ENCODE results near the gene TIE1.

The TIE1 gene

DNA sequence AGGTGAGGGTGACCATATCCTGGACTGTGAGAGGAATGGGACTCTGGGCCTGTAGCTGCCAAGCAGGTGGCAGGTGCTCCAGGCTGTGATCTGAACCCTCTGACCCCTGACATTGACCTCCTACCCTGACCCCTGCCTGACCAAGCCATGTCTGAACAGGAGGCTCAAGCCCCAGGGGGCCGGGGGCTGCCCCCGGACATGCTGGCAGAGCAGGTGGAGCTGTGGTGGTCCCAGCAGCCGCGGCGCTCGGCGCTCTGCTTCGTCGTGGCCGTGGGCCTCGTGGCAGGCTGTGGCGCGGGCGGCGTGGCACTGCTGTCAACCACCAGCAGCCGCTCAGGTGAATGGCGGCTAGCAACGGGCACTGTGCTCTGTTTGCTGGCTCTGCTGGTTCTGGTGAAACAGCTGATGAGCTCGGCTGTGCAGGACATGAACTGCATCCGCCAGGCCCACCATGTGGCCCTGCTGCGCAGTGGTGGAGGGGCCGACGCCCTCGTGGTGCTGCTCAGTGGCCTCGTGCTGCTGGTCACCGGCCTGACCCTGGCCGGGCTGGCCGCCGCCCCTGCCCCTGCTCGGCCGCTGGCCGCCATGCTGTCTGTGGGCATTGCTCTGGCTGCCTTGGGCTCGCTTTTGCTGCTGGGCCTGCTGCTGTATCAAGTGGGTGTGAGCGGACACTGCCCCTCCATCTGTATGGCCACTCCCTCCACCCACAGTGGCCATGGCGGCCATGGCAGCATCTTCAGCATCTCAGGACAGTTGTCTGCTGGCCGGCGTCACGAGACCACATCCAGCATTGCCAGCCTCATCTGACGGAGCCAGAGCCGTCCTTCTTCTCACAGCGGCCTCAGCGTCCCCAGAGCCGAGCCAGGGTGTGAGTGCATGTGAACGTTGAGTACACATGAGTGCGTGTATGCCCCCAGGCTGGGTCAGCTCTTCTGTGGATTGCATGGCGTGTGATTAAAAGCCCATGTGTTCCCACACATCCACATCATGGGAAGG, 27.9 kb upstream of the TIE1 start:
- Histone ChIP-seq H3K4me1 (peaks cover 11 to 41% (median 25%) of the 10 kb centered on the region in 10 experiments), H3K4me3 (no peak overlapping the region), H3K36me3 (no peaks in the 10 kb centered on the region; a peak in 1 of 22 replicates), H4K20me1 (no peaks in the 10 kb centered on the region), H3K27ac (peak overlapping the region in 9 of 11 experiments; percentile 76 to 92 (median 82); a peak in 14 of 22 replicates), H3K4me2 (peak overlapping the region in 7 of 11 experiments; percentile 73 to 88 (median 83); a peak in 10 of 22 replicates), H3K27me3 (no peaks in the 10 kb centered on the region), H3K9me3 (replicated peaks in 1 of 11) (peaks cover 0 to 10% (median 0%) of the 10 kb centered on the region in 11 experiments; a peak in 4 of 22 replicates), H3K9ac (no peak overlapping the region)
- TF ChIP-seq Cebpa-rat (IDR thresholded peaks at IDR 0.05): no peak

DNA sequence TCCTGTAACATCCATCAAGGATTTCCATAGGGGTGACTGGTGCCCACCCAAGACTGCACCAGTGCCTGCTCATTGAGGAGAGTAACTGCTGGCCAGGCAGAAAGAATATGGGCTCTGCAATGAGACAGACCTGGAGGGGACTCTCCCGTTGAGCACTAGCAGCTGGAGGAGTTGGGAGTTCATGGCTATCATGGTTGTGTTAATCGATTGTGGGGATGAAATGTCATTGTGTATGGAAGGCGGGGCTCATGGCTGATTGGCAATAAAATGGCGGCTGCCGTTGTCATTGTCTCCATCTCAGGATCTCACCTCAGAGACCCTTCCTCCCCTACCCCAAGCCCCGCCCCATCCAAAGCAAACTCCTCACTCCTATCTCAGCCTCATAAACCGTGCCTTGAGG, 27.1 kb upstream of the TIE1 start:
- peak overlapping the region in 10 of 11 experiments; percentile 47 to 88 (median 77); a peak in 18 of 22 replicates for H3K4me2 ChIP-seq
- no peaks in the 10 kb centered on the region for H3K27me3 ChIP-seq
- H4K20me1 ChIP-seq: no peaks in the 10 kb centered on the region
- H3K4me3 ChIP-seq: no peak overlapping the region
- TF ChIP-seq Cebpa-rat (IDR thresholded peaks at IDR 0.05): no peak
- no peaks in the 10 kb centered on the region; a peak in 1 of 22 replicates for H3K36me3 ChIP-seq
- H3K4me1 ChIP-seq: peaks cover 11 to 41% (median 25%) of the 10 kb centered on the region in 10 experiments
- peak overlapping the region in 7 of 11 experiments; percentile 26 to 71 (median 55); a peak in 6 of 22 replicates for H3K9ac ChIP-seq
- H3K9me3 ChIP-seq (replicated peaks in 1 of 11): peaks cover 0 to 10% (median 0%) of the 10 kb centered on the region in 11 experiments; a peak in 4 of 22 replicates
- peak overlapping the region in 10 of 11 experiments; percentile 64 to 92 (median 82); a peak in 19 of 22 replicates for H3K27ac ChIP-seq

DNA sequence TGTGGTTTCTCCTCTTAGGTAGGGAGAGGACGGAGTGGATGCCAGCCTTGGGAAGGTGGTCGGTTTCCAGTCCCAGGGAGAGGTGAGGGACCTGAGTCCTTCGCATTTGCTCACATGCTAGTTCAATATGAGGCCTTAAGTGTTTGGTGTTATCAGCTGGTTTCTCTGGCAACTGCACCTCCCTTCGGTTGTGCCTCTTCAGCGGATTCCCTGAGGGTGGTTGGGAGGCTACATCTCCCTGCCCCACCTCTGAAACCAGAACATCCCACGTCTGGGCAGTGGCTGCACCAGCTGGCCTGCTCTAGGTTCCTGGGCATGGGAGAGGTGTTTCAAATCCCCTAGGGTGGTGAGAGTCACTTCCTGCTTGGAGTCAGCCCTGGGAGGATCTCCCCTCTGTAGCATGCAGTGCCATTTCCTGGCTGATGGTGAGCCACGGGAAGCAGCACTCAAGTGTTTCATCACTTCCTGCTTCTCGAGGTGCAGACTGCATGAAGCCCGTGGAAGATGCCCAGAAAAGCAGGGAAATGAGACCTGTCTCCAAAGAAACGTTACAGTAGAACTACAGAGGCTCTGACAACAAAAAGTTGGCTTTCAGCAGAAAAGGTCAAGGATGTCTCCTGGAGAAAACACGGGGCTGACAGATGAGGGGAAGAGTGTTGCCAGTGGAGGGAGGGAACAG, 26.5 kb upstream of the TIE1 start:
- peak in 5 of 11 experiments; percentile 43 to 78 (median 49); a peak in 6 of 22 replicates for TF ChIP-seq Cebpa-rat (IDR thresholded peaks at IDR 0.05)
- H3K4me1 ChIP-seq: peaks cover 11 to 38% (median 25%) of the 10 kb centered on the region in 10 experiments
- peak overlapping the region in 9 of 11 experiments; percentile 28 to 74 (median 55); a peak in 15 of 22 replicates for H3K9ac ChIP-seq
- H3K4me3 ChIP-seq: peak overlapping the region in 1 of 10 experiments; percentile 33; a peak in 2 of 20 replicates
- H4K20me1 ChIP-seq: no peaks in the 10 kb centered on the region
- H3K36me3 ChIP-seq: no peaks in the 10 kb centered on the region; a peak in 1 of 22 replicates
- peak overlapping the region; percentile 36 to 92 (median 81); a peak in 20 of 22 replicates for H3K27ac ChIP-seq
- H3K27me3 ChIP-seq: no peaks in the 10 kb centered on the region
- H3K4me2 ChIP-seq: peak overlapping the region; percentile 47 to 88 (median 75)
- H3K9me3 ChIP-seq (replicated peaks in 1 of 11): peaks cover 0 to 10% (median 0%) of the 10 kb centered on the region in 11 experiments; a peak in 4 of 22 replicates

DNA sequence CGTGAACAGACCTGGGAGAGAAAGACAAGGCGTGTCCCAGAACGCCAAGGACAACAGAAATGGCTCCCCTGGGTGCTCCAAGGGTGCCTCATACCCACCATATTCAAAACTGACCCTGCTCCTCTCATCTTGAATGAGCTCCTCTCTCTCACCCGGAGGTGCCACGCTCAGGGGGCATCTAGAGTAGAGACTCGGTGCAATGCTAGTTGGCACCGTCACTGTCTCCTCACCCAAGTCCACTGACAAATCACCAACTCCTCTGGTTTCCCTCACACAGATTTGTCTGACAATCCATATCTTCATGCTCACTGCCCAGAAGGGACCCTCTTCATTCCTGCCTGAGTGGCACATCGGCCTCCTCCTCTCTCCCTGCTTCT, 26.0 kb upstream of the TIE1 start:
- H3K36me3 ChIP-seq: no peaks in the 10 kb centered on the region; a peak in 1 of 22 replicates
- H3K27ac ChIP-seq: peak overlapping the region in 10 of 11 experiments; percentile 64 to 92 (median 82); a peak in 19 of 22 replicates

DNA sequence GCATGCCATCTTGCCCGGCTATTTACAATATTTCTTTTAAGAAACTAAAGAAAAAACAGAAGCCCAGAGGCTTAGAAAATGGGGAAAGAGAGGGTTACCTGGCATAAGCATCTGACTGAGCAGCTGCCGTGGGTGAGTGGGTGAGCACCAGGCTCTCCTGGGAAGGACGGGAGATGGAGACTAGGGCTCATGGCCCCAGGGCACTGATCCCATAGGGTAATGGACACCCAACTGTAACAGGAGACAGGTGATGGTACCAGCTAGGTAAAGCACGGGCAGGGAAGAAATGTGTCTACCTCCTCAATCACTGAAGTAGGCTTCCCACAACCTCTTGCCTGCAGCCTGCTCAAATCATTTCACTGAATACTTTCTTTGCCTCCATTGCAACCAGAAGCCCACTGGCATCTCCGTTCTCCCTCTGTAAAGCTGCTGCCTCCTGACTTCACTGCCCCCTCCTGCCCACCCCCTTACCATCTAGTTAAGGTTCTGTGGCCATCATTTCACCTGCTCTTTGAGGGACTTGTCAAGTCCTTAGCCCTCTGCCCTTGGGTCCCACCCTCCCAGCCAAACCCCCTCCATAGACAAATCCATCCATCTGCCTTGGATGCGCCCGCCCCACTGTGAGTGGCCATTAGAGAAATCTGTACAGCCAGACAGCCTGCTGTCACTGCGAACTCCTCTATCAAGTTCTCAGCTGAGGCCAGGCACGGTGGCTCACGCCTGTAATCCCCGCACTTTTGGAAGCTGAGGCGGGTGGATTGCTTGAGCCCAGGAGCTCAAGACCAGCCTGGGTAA, 24.8 kb upstream of the TIE1 start:
- peaks cover 0 to 10% (median 0%) of the 10 kb centered on the region in 11 experiments; a peak in 4 of 22 replicates for H3K9me3 ChIP-seq (replicated peaks in 1 of 11)

More for the DNA sequence above, 26.0 kb upstream of the TIE1 start:
- Histone ChIP-seq H3K9me3 (replicated peaks in 1 of 11) (peaks cover 0 to 10% (median 0%) of the 10 kb centered on the region in 11 experiments; a peak in 4 of 22 replicates), H3K4me2 (peak overlapping the region; percentile 47 to 88 (median 75)), H3K9ac (peak overlapping the region in 8 of 11 experiments; percentile 22 to 74 (median 56); a peak in 13 of 22 replicates), H4K20me1 (no peaks in the 10 kb centered on the region), H3K4me3 (peak overlapping the region in 1 of 10 experiments; percentile 33; a peak in 2 of 20 replicates), H3K27me3 (no peaks in the 10 kb centered on the region), H3K4me1 (peaks cover 11 to 33% (median 25%) of the 10 kb centered on the region in 10 experiments)
- TF ChIP-seq Cebpa-rat (IDR thresholded peaks at IDR 0.05): no peak

DNA sequence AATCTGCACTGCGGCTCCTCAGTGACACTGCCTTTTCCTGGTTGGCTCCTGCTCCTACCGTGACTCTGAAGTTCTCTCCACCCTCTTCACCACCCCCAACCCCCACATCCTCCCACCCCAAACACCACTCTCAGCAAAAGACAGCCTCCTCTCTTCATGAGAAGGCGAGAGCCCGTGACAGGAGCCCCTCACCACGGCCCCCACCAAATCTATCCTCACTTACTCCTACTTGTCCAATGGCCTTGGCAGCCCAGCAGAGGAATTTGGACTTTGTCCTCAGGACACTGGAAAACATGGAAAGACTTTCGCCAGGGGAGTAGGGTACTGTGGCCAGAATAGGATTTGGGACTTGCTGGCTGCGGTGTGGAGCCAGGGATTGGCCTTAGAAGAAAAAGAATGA, 24.1 kb upstream of the TIE1 start:
- TF ChIP-seq Cebpa-rat (IDR thresholded peaks at IDR 0.05): no peak
- Histone ChIP-seq H4K20me1 (no peaks in the 10 kb centered on the region), H3K4me3 (no peak overlapping the region), H3K4me2 (no peak overlapping the region), H3K9ac (no peak overlapping the region), H3K36me3 (no peaks in the 10 kb centered on the region; a peak in 1 of 22 replicates), H3K27me3 (no peaks in the 10 kb centered on the region), H3K4me1 (peaks cover 11 to 31% (median 25%) of the 10 kb centered on the region in 10 experiments), H3K27ac (peak overlapping the region in 1 of 11 experiments; percentile 82; a peak in 1 of 22 replicates), H3K9me3 (replicated peaks in 1 of 11) (peaks cover 0 to 10% (median 0%) of the 10 kb centered on the region in 11 experiments; a peak in 4 of 22 replicates)

More for the DNA sequence above, 24.8 kb upstream of the TIE1 start:
- Histone ChIP-seq H3K36me3 (no peaks in the 10 kb centered on the region; a peak in 1 of 22 replicates), H3K4me3 (no peak overlapping the region), H3K4me2 (peak overlapping the region in 5 of 11 experiments; percentile 73 to 88 (median 83); a peak in 5 of 22 replicates), H3K9ac (no peak overlapping the region), H3K27ac (peak overlapping the region in 6 of 11 experiments; percentile 80 to 92 (median 82); a peak in 11 of 22 replicates), H3K4me1 (peaks cover 11 to 31% (median 25%) of the 10 kb centered on the region in 10 experiments), H4K20me1 (no peaks in the 10 kb centered on the region), H3K27me3 (no peaks in the 10 kb centered on the region)
- TF ChIP-seq Cebpa-rat (IDR thresholded peaks at IDR 0.05): no peak

DNA sequence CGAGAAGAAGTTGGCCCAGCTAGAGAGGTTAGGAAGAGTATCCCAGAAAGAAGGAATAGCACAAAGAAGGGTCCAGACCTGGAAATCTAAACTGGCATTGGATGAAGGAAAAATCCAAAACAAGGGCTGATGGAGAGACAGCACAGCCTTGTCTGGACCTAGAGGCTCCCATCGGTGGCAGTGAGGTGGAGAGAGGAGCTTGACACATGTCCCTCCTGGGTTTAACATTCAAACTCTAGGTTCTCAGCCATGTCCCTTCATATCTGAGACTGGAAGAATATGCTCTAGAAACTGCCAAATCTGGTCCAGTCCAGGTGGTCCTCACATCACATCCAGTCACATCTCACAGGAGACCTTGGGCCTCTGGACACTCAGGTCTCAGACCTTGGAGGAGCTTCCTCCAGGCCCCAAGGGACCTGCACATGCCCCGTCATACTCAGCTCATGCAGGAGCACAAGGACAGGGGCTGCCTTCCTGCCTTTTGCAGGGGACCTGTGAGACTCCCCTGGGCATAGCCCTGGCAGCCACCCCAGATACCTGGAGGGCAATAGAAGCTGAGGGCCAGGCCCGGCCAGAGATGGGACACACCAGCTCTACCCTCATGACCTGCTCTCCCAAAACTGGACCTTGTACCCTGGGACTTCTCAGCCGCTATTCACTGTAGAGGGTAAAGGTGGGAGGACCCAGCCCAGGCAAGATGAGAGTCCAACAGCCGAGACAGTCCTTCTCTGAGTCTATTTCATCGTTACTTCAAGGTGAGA, 23.5 kb upstream of the TIE1 start:
- peaks cover 0 to 10% (median 0%) of the 10 kb centered on the region in 11 experiments; a peak in 4 of 22 replicates for H3K9me3 ChIP-seq (replicated peaks in 1 of 11)
- H3K27ac ChIP-seq: peak overlapping the region in 1 of 11 experiments; percentile 22; a peak in 1 of 22 replicates
- H3K4me3 ChIP-seq: no peak overlapping the region
- H3K4me2 ChIP-seq: no peak overlapping the region
- no peaks in the 10 kb centered on the region for H3K27me3 ChIP-seq
- no peaks in the 10 kb centered on the region; a peak in 1 of 22 replicates for H3K36me3 ChIP-seq
- H3K9ac ChIP-seq: no peak overlapping the region
- no peaks in the 10 kb centered on the region for H4K20me1 ChIP-seq
- H3K4me1 ChIP-seq: peaks cover 11 to 31% (median 25%) of the 10 kb centered on the region in 10 experiments
- TF ChIP-seq Cebpa-rat (IDR thresholded peaks at IDR 0.05): no peak
